Endothelial cell of umbilical vein (primary cell): ENCODE results near the gene DIDO1.

Source experiments
- EZH2 ChIP-seq: IDR thresholded peaks from 2 replicates; pipeline ENCODE4 v1.6.1; 2012; ENCODE audit warnings: borderline replicate concordance, low read depth, mild to moderate bottlenecking, moderate library complexity, low read length, inconsistent platforms; ENCODE audit not compliant: severe bottlenecking
- GATA2 ChIP-seq: IDR thresholded peaks from 2 replicates; pipeline ENCODE4 v1.7.0; 2011; ENCODE audit warnings: low read depth, mild to moderate bottlenecking, moderate library complexity, mixed read lengths, low read length; ENCODE audit not compliant: insufficient read length, insufficient read depth
- MYC ChIP-seq: IDR thresholded peaks from one replicate; pipeline ENCODE4 v1.6.1; 2011; ENCODE audit warnings: mild to moderate bottlenecking, low read depth, low read length
- POLR2A ChIP-seq: IDR thresholded peaks from 2 replicates; pipeline ENCODE4 v1.6.1; 2012; ENCODE audit warnings: low read depth, mild to moderate bottlenecking, control low read depth, low read length
- POLR2AphosphoS5 ChIP-seq: IDR thresholded peaks from 2 replicates; pipeline ENCODE4 v1.6.1; 2012; ENCODE audit warnings: low read depth, mild to moderate bottlenecking, control low read depth, low read length, moderate library complexity; ENCODE audit not compliant: insufficient read depth
- TF ChIP-seq, protein P1 (sequence below), 2 donors: IDR thresholded peaks; 1 replicate in 1 of 2; 2 replicates in 1 of 2; pipeline ENCODE4 v1.5.1; 2011; ENCODE audit warnings: low read length in 2 of 2, mild to moderate bottlenecking in 2 of 2, moderate library complexity in 2 of 2, control low read depth in 1 of 2, inconsistent platforms in 1 of 2, low read depth in 1 of 2; ENCODE audit not compliant: insufficient read depth in 1 of 2; ENCODE audit errors: extremely low read depth in 1 of 2
- TF ChIP-seq, protein P2 (sequence below): IDR thresholded peaks from 2 replicates; pipeline ENCODE4 v1.6.1; 2011; ENCODE audit not compliant: insufficient read depth, insufficient read length

DNA sequence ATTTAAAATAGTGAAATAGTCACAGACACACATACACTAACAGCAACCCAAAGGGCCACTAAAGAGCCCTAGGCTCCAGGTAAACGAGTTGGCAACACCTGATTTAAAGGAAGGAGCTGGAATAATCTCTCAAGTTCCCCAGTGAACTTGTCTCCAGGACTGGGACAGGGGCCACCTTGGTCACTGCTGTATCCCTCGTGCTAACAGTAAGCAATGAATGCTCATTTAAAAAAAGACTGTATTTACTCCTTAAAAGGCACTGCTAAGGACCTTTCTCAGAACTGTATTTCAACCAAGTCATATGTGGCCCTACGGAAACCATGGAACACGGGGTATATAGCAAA is 1.3 kb downstream of the DIDO1 start:
- TF ChIP-seq, protein P1, sequence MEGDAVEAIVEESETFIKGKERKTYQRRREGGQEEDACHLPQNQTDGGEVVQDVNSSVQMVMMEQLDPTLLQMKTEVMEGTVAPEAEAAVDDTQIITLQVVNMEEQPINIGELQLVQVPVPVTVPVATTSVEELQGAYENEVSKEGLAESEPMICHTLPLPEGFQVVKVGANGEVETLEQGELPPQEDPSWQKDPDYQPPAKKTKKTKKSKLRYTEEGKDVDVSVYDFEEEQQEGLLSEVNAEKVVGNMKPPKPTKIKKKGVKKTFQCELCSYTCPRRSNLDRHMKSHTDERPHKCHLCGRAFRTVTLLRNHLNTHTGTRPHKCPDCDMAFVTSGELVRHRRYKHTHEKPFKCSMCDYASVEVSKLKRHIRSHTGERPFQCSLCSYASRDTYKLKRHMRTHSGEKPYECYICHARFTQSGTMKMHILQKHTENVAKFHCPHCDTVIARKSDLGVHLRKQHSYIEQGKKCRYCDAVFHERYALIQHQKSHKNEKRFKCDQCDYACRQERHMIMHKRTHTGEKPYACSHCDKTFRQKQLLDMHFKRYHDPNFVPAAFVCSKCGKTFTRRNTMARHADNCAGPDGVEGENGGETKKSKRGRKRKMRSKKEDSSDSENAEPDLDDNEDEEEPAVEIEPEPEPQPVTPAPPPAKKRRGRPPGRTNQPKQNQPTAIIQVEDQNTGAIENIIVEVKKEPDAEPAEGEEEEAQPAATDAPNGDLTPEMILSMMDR (IDR thresholded peaks at IDR 0.05; ENCODE audit: extremely low read depth in 1 of 2, insufficient read depth in 1 of 2, low read depth in 1 of 2, low read length in 2 of 2): no peak
- TF ChIP-seq POLR2A (no peak), EZH2 (no peak), GATA2 (no peak), POLR2AphosphoS5 (no peak), MYC (no peak)
- TF ChIP-seq, protein P2, sequence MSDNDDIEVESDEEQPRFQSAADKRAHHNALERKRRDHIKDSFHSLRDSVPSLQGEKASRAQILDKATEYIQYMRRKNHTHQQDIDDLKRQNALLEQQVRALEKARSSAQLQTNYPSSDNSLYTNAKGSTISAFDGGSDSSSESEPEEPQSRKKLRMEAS: no peak
